Measurements from ENCODE around the gene OR1Q1. TPM values are rescaled to one million over a fixed set of nuclear protein-coding genes. Genes with fewer than 3 reads are reported as not detected.

Gene OR1Q1
- total RNA-seq, 4 donors from 2014 or later, result not detected

DNA sequence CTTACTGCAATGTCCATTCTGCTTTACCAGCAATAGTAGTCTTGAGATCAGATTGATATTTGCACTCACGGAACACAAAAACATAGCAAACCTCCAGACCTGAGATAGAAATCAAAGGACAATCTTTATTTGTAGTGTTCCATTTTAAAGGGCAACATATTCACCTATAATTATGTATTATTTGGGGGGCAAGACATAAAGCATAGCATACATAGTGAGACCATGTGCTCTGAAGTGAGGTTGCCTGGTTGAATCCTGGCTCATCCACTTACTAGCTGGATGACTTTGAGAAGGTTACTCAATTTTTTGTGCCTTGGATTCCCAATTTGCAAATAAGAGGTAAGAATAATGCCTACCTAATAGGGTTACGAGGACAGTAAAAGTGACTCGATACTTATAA is 43.0 kb downstream of the OR1Q1 start, which contains the start of gene OR1B1:
TSS of gene OR1B1 (minus strand) at position 101 of the 400 bp plus-strand sequence.
- DNase-seq (ENCODE audit: low spot score in 2 of 2), result no peak
- WGBS, 2 donors, result 93 to 97% methylated on average over 3 of the region's 3 CpGs
- no peak for TF ChIP-seq POLR2A (IDR thresholded peaks at IDR 0.05)
- TF ChIP-seq, protein P1, sequence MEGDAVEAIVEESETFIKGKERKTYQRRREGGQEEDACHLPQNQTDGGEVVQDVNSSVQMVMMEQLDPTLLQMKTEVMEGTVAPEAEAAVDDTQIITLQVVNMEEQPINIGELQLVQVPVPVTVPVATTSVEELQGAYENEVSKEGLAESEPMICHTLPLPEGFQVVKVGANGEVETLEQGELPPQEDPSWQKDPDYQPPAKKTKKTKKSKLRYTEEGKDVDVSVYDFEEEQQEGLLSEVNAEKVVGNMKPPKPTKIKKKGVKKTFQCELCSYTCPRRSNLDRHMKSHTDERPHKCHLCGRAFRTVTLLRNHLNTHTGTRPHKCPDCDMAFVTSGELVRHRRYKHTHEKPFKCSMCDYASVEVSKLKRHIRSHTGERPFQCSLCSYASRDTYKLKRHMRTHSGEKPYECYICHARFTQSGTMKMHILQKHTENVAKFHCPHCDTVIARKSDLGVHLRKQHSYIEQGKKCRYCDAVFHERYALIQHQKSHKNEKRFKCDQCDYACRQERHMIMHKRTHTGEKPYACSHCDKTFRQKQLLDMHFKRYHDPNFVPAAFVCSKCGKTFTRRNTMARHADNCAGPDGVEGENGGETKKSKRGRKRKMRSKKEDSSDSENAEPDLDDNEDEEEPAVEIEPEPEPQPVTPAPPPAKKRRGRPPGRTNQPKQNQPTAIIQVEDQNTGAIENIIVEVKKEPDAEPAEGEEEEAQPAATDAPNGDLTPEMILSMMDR (IDR thresholded peaks at IDR 0.05), result no peak
- no peak within 1 kb of the TSS for H3K4me3 ChIP-seq (ENCODE audit: low read depth, poor library complexity, severe bottlenecking)
- intact Hi-C loops (cut with DNase I; ENCODE audit: low total_unique reads), result no loop called here

DNA sequence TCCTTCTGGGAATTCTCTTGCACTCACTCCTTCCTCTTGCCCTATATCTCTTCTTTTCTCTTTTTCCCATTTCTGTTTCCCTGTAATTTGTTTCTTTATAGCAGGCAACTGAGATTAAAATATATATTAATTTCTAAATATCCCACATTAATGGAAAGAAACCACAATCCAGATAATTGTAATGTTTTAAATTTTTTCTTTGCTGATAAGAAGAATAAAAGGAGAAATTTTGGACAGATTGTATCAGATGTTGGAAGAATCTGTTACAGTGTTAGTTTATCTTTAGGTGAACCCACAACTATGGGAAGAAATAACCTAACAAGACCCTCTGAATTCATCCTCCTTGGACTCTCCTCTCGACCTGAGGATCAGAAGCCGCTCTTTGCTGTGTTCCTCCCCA is 46.9 kb downstream of the OR1Q1 start, which contains the start of gene OR1L1:
TSS of gene OR1L1 (plus strand) at position 301 of the 400 bp plus-strand sequence. CDS start at position 301, 0 bp downstream.
- 68% methylated on average over 2 of the region's 2 CpGs for WGBS, 2 donors
- DNase-seq (ENCODE audit: low spot score in 2 of 2), result no peak
- intact Hi-C loops (cut with DNase I; ENCODE audit: low total_unique reads), result no loop called here
- no peak within 1 kb of the TSS for H3K4me3 ChIP-seq (ENCODE audit: low read depth, poor library complexity, severe bottlenecking)
- no peak for TF ChIP-seq POLR2A (IDR thresholded peaks at IDR 0.05)
- TF ChIP-seq, protein P1 (IDR thresholded peaks at IDR 0.05), result no peak

Other genes starting within 250 kb of the OR1Q1 start
- 100 to 1,000 TPM in 1 of 4 donors, 10 to 100 TPM in 3; 62.9 to 110 (median 84.8) TPM for gene PTGS1, start 243.7 kb upstream of the OR1Q1 start, total RNA-seq
- not detected for gene OR1J1, start 136.8 kb upstream of the OR1Q1 start, total RNA-seq
- gene OR1J2, start 103.9 kb upstream of the OR1Q1 start, total RNA-seq, result not detected
- under 1 TPM in 1 of 4 donors, not detected in 3; 0.29 TPM for gene OR1J4, start 95.6 kb upstream of the OR1Q1 start, total RNA-seq
- not detected for gene OR1N1, start 87.4 kb upstream of the OR1Q1 start, total RNA-seq
- gene OR1N2, start 61.6 kb upstream of the OR1Q1 start, total RNA-seq, result not detected
- gene OR1L8, start 31.4 kb upstream of the OR1Q1 start, total RNA-seq, result not detected
- not detected for gene OR1B1, start 42.9 kb downstream of the OR1Q1 start, total RNA-seq
- not detected for gene OR1L1, start 47.0 kb downstream of the OR1Q1 start, total RNA-seq
- not detected for gene OR1L3, start 60.4 kb downstream of the OR1Q1 start, total RNA-seq
- gene OR1L4, start 109.3 kb downstream of the OR1Q1 start, total RNA-seq, result not detected
- gene OR1L6, start 127.6 kb downstream of the OR1Q1 start, total RNA-seq, result not detected
- gene OR5C1, start 174.2 kb downstream of the OR1Q1 start, total RNA-seq, result not detected
- gene OR1K1, start 185.4 kb downstream of the OR1Q1 start, total RNA-seq, result under 1 TPM in 1 of 4 donors, not detected in 3; 0.66 TPM
- 10 to 100 TPM; 13.3 to 16.6 (median 15.9) TPM for gene PDCL, start 213.8 kb downstream of the OR1Q1 start, total RNA-seq